22Rv1 (cell line): Measurements from ENCODE around the gene NET1.

Source experiments
- H3K27ac ChIP-seq: fragments of 450-650 bp; 2 replicates; pipeline ENCODE4 v1.5.1; 2017
- ZFX ChIP-seq: fragments of 450-650 bp; IDR thresholded peaks from 2 replicates; pipeline ENCODE4 v1.6.1; 2017; ENCODE audit warnings: antibody characterized with exemption, borderline replicate concordance
- TF ChIP-seq, protein P1 (sequence below): fragments of 450-650 bp; IDR thresholded peaks from 2 replicates; pipeline ENCODE4 v1.5.1; 2017; ENCODE audit warnings: mild to moderate bottlenecking

Gene NET1

DNA sequence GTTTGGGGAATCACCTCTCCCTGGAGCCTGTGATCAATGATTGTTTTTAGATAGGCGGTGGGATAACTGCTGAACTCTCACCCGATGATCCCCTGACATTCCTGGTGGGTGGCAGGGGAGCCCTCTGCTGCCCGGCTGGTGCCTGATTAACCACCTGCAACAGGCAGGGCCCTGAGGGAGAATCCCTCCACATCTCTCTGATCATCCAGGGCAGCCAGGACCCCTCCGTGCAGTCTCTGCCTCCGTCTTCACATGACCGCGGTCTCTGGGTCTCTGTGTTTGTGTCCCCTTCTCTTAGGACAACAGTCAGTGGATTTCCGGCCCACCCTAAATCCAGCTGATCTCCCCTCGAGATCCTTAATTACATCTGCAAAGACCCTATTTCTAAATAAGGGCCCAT is 69.7 kb downstream of the NET1 start:
- TF ChIP-seq ZFX: no peak
- TF ChIP-seq, protein P1, sequence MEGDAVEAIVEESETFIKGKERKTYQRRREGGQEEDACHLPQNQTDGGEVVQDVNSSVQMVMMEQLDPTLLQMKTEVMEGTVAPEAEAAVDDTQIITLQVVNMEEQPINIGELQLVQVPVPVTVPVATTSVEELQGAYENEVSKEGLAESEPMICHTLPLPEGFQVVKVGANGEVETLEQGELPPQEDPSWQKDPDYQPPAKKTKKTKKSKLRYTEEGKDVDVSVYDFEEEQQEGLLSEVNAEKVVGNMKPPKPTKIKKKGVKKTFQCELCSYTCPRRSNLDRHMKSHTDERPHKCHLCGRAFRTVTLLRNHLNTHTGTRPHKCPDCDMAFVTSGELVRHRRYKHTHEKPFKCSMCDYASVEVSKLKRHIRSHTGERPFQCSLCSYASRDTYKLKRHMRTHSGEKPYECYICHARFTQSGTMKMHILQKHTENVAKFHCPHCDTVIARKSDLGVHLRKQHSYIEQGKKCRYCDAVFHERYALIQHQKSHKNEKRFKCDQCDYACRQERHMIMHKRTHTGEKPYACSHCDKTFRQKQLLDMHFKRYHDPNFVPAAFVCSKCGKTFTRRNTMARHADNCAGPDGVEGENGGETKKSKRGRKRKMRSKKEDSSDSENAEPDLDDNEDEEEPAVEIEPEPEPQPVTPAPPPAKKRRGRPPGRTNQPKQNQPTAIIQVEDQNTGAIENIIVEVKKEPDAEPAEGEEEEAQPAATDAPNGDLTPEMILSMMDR: no peak
- no peak overlapping the region for H3K27ac ChIP-seq

DNA sequence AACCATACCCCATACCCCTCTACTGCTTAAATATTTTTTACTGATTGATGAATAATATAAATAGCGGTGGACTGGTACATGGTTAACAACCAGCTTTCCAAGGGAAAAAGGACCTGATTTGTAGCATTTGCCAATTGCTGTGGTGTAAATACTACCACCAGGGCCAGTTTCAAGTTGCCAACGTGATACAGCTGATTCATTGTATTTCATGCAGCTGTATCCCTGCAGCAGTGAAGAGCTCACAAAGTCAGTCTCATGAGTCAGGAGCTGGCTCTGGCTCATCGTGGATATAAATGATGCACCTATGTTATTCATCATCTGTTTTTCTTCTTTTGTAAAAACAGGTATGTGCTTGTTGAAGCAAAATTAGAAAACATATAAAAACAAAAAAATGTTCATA is 71.8 kb downstream of the NET1 start:
- no peak for TF ChIP-seq ZFX
- TF ChIP-seq, protein P1: no peak
- H3K27ac ChIP-seq: no peak overlapping the region

DNA sequence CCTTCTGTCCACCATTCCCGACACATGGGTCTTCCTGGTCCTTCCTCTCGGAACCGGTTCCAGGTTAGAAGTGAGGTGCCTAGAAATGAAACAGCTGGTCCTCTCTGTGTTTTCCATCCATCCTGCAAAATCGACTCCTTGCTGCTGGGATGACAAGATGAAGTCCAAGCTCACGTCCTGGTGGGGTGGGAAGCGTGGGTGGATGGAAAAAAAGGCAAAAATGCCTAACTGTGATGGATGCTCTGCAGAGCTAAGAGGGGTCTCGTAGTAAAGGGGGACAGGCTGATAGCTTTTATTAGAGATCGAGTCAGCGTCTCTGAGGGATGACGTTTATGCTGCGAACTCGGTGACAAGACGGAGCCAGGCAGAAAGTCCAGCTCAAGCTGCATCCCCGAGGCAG is 72.9 kb downstream of the NET1 start:
- H3K27ac ChIP-seq: no peak overlapping the region
- TF ChIP-seq ZFX: no peak
- TF ChIP-seq, protein P1: no peak

DNA sequence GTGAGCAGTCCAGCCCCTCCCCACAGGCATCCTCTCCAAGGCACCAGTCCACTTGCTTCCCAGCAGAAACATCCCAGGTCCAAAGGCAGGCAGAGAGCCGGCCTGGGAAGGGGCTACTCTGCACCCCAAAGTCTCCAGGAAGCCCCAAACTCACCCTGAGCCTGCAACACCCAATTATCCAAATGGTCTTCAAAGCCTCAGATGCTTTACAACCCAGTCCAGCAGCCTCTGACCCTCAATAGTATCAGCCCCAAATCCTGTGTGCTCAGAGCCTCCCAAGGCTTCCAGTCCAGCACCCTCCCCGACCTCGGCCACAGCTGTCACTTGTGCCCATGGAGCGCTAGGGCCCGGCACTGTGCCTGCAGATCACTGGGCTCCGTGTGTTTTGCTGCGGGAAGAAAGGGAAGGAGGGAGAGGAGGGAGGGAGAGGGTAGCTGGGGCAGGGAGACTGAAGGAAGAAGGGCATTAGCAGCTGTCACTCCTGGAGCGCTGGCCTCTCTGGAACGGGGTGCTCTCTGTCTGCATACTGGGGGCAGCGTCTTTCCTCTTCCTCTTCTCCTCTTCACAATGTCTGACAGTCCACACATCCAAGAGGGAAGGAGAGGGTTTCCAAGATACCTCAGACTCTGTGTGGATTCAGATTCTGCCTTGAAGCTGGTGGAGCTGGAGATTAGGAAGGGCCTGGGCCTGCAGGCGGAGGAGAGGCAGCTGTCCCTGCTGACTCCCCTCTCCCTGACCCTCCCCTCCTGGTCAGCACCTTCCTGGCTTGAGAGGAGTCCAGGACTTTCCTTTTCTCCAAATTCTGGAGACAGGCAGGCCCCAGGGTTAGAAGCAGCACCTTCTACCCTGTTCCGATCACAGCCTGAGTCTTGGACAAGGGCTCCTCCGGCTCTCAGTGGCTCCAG is 73.8 kb downstream of the NET1 start:
- TF ChIP-seq ZFX: no peak
- TF ChIP-seq, protein P1: no peak

DNA sequence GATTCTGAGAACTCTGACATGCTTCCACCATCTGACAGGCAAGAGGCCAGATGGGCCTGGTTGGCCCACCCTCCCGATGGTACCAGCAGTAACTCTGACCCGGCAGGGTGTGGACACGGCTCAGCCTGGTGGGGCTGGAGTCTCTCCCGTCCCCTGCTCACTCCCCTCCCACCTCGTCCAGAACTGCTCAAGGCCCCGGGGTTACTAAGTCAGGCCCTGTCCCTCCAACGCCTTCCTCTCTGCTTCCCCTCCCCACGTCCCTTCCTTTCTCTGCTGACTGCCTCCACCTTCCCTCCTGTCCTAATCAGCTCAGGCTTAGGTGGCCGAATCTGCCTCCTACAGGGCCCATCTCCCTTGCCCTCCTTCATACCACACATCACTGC is 74.5 kb downstream of the NET1 start:
- H3K27ac ChIP-seq: peak overlapping the region; percentile 99; the same call in 1 of the 2 replicates
- TF ChIP-seq, protein P1: no peak
- TF ChIP-seq ZFX: no peak

More for the DNA sequence above, 73.8 kb downstream of the NET1 start:
- 0 out of 2 replicates have a peak overlapping the region, but pooled peaks have one; percentile 99 for H3K27ac ChIP-seq

DNA sequence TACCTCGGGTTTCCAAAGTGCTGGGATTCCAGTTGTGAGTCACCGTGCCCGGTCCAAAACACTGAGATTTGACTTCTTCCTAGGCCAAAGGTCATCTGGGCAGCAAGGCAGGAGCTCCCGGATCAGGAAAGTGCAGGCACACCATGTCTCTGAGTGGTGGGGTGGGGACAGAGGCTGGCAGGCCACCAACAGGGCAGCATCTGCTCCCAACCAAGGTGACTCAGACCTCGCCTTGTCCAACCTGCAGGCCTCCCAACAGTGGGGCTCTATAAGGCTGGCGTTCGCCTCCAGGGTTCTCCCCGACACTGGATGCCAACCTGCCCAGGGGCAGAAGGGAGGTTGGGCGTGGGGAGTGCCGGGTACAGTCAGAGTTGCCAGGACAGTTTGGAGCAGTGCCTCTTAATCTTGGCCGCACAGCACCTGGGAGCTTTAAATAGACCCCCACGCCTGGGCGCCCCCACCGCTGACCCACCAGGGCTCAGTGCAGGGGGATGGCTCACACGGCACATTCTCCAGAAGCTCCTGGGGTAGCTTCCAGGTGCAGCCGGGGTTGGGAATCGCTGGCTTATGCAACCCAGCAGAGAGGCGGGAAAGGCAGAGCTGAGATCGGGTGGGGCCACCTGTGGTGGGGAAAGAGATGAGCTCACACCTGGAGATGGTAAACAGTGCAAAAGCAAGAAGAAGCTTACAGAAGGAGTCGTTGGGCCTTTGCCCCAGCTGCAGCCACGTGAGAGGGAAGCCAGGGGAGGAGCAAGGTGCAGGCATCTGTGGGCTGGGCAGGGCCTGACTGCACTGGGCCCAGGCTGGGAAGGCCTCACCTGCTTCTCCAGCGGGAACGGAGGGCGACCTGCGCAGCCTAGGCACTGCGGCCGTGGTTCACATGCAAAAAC is 76.2 kb downstream of the NET1 start:
- no peak for TF ChIP-seq ZFX
- TF ChIP-seq, protein P1: no peak
- H3K27ac ChIP-seq: peak overlapping the region; percentile 99
